ENCODE data around the gene DHODH.

GRCh38 chr16:72029567-72030271, 21.2 kb downstream of the DHODH start:
- TF ChIP-seq SP1 (IDR thresholded peaks at IDR 0.05) (no peak), ELF4 (IDR thresholded peaks at IDR 0.05) (no peak), ZNF384 (IDR thresholded peaks at IDR 0.05) (no peak), TARDBP (IDR thresholded peaks at IDR 0.05) (no peak), FOXM1 (IDR thresholded peaks at IDR 0.05; ENCODE audit: borderline replicate concordance) (no peak), BHLHE40 (IDR thresholded peaks at IDR 0.05; ENCODE audit: borderline replicate concordance) (no peak), NFRKB (IDR thresholded peaks at IDR 0.05) (no peak), SUZ12 (IDR thresholded peaks at IDR 0.05) (no peak), HDGF (IDR thresholded peaks at IDR 0.05; ENCODE audit: borderline replicate concordance) (no peak), L3MBTL2 (conservative IDR thresholded peaks at IDR 0.05) (no peak), ARNT (IDR thresholded peaks at IDR 0.05) (no peak), FOXK2 (IDR thresholded peaks at IDR 0.05) (no peak), CTBP1 (IDR thresholded peaks at IDR 0.05; ENCODE audit: borderline replicate concordance) (no peak)
- TF ChIP-seq, protein P1, sequence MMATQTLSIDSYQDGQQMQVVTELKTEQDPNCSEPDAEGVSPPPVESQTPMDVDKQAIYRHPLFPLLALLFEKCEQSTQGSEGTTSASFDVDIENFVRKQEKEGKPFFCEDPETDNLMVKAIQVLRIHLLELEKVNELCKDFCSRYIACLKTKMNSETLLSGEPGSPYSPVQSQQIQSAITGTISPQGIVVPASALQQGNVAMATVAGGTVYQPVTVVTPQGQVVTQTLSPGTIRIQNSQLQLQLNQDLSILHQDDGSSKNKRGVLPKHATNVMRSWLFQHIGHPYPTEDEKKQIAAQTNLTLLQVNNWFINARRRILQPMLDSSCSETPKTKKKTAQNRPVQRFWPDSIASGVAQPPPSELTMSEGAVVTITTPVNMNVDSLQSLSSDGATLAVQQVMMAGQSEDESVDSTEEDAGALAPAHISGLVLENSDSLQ (IDR thresholded peaks at IDR 0.05), result no peak

Measured in HEK293T (cell line).